Smooth muscle cell of the pulmonary artery (primary cell): Measurements from ENCODE around the gene STRBP. TPM values are rescaled to one million over a fixed set of nuclear protein-coding genes. Genes with fewer than 3 reads are reported as not detected.

Experiments used
- total RNA-seq: library from RNA; depleted of rRNA; stranded (reverse); fragments of >200 nt; gene quantifications from 2 replicates; pipeline ENCODE4 v1.2.3, GENCODE V29; 2014

STRBP gene
- total RNA-seq, result 1.8 and 2.2 TPM in 2 replicates

DNA sequence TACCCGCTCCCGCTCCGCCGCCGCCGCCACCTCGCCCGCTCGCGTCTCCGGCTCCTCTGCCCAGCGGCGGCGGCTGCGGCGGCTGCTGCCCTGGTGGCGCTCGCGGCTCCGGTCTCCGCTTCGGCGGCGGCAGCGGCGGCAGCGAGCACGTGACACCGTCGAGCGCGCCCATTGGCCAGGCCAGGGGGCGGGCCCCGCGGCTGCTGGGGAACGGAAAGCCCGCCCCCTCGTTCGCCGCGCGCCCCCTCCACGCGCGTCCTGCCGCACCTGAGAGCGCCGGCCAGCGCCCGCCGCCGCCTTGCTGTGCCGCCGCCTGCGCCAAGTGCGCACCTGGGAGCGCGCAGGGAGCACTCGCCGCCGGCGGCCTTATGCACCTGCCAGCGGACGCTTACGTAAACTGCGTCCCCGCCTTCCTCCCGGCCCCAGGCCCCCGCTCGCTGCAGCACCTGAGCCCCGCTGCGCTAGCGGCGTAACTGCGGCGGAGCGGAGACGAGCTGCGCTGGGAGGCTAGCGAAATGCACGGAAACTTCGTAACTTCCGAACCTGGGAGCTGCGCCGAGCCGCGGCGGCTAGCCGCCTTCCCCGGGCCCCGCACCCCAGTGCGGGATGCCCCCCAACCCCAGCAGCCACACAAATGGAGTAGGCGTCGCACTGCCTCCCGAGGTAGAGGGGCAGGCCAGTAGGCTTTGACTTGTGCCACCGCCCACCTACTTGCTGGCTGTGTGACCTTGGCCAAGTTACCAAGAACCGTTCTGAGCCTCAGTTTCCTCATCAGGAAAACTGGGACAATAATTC is at the start of gene STRBP:
TSS of gene STRBP (minus strand) at position 122 of the 795 bp plus-strand sequence. CDS start 84,452 bp downstream, outside the sequence.

Other genes starting within 250 kb of the STRBP start
- 2.2 and 3.1 TPM in 2 replicates for gene GPR21, start 234.9 kb downstream of the STRBP start, total RNA-seq
- not detected in 2 replicates for gene CRB2, start 87.6 kb upstream of the STRBP start, total RNA-seq